SK-N-MC (cell line): ENCODE results near the gene GSS.

Source experiments
- EZH2 ChIP-seq: fragments of 200-600 bp; sonication (generic); IDR thresholded peaks from one replicate; pipeline ENCODE4 v1.6.1; 2017; ENCODE audit warnings: antibody characterized with exemption
- FOXP2 ChIP-seq: optimal IDR thresholded peaks from 2 replicates; pipeline ENCODE3; 2011; ENCODE audit warnings: mild to moderate bottlenecking, moderate library complexity; ENCODE audit not compliant: insufficient read depth; ENCODE audit errors: extremely low read length, control extremely low read depth
- POLR2AphosphoS5 ChIP-seq: IDR thresholded peaks from 2 replicates; pipeline ENCODE4 v1.6.1; 2012; ENCODE audit warnings: mild to moderate bottlenecking, low read depth, low read length, borderline replicate concordance

DNA sequence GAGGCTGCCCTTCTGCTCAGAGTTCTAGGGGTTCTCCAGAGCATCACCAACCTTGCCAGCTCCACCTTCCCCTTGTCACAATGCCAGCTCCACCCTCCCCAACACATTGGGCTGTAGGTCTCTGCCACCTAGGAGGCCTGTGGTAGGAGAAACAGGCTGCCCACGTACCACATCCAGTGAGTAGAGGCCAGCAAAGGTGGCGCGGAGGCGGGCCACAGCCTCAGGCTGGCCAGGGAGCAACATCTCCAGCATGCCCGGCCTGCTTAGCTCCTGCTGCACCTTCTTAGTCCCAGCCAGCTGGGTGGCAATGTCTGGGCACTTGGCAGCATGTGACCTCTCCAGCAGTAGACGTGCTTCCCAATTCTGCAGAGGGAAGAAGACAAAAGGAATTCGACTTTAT lies 23.8 kb downstream of the GSS start:
- TF ChIP-seq EZH2, result no peak
- TF ChIP-seq POLR2AphosphoS5, result no peak
- no peak for TF ChIP-seq FOXP2
